ENCODE data around the gene HS3ST2.

Gene HS3ST2

DNA sequence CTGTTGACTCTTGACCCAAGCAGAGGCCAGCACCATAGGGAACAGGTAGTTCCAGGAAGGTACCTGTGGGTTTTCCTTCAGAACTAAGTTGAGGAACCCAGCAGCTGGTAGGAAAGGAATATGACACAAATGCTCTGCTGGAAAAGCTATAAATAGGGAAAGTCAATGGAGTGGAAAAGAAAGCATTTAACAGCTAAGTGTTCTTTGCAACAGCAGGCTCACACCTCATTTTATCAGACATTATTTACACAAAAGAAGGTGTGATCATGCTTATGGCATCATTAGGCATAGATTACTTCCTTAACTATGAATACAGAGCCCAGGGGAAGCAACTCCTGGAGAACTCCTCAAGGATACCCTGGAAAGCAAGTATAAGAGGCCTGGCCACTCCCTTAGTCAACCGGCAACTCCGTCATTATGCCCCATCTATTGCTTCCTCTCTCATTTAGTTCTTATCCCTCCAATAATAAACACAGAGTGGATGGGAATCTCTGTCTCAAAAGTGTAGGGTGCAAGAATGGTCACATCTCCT lies 128.1 kb downstream of the HS3ST2 start:
- DNase-seq (ENCODE audit: extremely low read depth, low read depth) = no peak
- TF ChIP-seq, protein P1, sequence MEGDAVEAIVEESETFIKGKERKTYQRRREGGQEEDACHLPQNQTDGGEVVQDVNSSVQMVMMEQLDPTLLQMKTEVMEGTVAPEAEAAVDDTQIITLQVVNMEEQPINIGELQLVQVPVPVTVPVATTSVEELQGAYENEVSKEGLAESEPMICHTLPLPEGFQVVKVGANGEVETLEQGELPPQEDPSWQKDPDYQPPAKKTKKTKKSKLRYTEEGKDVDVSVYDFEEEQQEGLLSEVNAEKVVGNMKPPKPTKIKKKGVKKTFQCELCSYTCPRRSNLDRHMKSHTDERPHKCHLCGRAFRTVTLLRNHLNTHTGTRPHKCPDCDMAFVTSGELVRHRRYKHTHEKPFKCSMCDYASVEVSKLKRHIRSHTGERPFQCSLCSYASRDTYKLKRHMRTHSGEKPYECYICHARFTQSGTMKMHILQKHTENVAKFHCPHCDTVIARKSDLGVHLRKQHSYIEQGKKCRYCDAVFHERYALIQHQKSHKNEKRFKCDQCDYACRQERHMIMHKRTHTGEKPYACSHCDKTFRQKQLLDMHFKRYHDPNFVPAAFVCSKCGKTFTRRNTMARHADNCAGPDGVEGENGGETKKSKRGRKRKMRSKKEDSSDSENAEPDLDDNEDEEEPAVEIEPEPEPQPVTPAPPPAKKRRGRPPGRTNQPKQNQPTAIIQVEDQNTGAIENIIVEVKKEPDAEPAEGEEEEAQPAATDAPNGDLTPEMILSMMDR (IDR thresholded peaks at IDR 0.05; ENCODE audit: low read depth, low read length) = no peak

DNA sequence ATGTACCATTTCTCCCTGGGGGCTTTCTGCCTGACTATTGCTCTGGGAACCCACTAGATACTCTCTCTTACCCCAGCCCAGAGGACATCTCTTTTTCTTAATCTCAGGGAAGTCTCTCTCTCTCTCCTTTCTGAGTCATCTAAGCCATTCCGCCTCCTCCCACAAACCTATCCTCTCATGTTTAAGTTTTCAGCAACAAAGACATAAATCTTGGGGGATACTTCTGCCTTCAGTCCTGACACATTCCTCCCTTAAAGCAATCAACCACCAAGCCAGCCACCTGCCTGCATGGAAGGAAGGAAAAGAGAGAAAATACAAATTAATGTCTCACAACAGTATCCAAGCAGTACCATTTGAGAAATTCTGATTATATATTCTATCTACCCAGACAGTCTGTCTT lies 128.8 kb downstream of the HS3ST2 start:
- TF ChIP-seq, protein P1 (IDR thresholded peaks at IDR 0.05; ENCODE audit: low read depth, low read length) = no peak
- DNase-seq (ENCODE audit: extremely low read depth, low read depth) = no peak

DNA sequence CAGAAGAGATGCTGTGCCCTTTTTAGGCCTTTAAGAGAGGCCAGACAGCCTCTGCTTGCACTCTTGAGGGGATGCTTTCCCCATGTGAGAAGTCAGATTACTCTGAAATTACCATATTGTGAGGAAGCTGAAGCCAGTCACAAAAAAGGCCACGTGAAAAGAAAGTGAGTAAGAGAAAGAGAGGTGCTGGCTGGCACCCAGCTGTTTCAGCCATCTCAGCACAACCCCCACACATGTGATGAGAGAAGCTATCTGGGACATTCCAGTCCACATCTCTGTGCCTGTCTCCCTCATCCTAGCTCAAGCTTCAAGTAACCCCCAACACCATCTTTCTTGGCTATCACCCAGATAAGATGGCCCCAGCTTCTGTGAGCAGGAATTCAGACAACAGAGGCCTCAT lies 131.4 kb downstream of the HS3ST2 start:
- TF ChIP-seq, protein P1 (IDR thresholded peaks at IDR 0.05; ENCODE audit: low read depth, low read length) = no peak

DNA sequence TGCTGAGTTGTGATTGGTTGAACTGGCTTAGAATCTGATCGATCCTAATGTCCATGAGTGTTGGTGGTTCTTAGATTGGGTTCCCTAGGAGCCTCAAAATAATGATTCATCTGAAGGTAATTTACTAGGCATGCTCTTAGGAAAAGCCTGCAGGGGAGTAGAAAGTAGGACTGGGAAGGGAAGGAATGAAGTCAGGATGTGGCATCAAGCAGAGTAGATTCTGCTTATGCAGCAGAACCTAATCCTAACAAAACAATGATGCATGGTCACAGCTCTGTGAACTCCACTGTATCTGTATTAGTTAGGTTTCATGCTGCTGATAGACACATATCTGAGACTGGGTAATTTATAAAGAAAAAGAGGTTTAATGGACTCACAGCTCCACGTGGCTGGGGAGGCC lies 132.5 kb downstream of the HS3ST2 start:
- DNase-seq (ENCODE audit: extremely low read depth, low read depth) = no peak
- TF ChIP-seq, protein P1 (IDR thresholded peaks at IDR 0.05; ENCODE audit: low read depth, low read length) = no peak

More for the DNA sequence above, 131.4 kb downstream of the HS3ST2 start:
- DNase-seq (ENCODE audit: extremely low read depth, low read depth) = no peak

DNA sequence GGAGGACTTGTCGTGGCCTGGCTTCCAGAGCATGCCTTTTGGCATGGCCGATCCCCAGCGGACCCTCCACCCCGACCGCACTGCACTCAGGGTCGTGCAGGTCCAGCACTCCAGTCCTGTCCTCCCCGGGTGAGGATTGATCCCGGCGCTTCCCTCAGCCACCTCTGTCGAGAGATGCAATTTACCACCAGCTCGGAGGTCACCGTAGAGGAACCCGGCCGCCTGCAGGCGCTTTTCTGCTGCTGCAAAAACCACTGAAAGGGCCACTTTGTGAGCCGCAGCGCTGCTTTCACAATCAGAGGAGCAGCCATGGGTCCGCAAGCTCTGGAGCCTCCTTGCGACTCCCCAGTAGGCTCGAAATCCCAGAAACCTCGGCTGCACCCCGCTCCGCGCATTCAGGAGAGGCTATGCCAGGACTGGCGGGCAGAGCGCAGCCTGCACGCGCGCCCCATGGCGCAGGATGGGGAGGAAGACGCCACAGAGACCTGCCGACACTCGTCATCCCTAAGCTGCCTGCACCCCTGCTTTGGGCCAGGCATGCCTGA lies 134.2 kb downstream of the HS3ST2 start:
- DNase-seq (ENCODE audit: extremely low read depth, low read depth) = no peak
- TF ChIP-seq, protein P1 (IDR thresholded peaks at IDR 0.05; ENCODE audit: low read depth, low read length) = no peak

DNA sequence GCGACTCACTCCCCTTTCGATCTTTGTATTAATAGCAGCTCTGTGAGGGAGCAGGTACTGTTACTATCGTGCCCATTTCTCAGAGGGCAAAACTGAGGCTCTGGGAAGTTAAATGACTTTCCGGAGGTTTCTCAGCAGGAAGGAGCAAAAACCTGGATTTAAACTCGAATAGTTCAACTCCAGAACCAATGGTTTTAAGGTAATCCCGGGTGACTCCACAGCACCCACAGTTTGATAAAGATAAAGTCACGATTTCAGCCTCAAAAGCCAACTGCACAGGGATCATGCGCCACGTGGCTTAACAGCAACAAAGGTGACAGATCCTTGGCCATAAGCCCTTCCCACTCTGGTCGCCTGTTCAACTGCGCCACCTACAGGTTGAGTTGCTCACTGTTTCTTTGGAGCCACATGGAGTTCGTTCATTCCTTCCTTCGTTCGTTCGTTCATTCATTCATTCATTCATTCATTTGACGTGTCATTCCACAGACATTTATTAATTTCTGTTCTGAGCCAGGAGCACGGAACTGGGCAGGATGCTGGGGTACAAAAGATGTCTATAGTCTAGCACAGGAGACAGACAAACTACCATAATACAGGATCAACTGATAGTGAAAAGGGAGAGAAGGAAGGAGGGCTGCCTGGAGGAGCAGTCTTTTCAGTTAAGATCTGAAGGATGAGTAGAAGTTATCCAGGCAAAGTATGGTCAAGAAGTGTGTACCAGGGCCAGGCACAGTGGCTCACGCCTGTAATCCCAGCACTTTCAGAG lies 134.8 kb downstream of the HS3ST2 start:
- TF ChIP-seq, protein P1 (IDR thresholded peaks at IDR 0.05; ENCODE audit: low read depth, low read length) = peak; percentile 58
- DNase-seq (ENCODE audit: extremely low read depth, low read depth) = peak; percentile 5

DNA sequence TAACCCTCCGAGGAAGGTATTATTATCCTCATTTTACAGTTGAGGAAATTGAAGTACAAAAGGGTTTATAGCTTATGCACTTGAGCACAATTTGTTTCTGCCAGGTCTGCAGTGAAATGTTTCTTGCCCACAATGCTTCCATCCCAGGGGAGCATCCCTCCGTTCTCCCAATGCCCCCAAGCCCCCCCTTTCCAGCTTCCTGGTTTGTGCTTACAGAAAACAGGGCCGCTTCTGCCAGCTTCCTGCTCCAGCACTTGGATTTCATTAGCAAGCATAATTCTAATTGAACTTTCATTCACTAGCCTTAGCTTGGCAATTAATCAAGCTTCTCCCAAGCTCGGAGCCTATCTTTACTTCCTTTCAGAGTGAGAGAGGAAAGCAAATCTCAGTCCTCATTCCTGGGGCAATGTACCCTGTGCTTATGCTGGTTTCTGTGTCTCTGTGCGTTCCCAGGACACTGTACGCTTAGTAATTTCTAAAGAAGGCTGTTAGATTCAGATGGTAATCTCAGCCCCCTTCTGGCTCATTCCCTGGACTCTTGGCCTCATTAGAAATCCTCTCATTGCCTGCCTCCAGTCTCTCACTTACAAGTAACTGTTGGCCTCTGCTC lies 141.6 kb downstream of the HS3ST2 start:
- DNase-seq (ENCODE audit: extremely low read depth, low read depth) = no peak

More for the DNA sequence above, 141.6 kb downstream of the HS3ST2 start:
- TF ChIP-seq, protein P1 (IDR thresholded peaks at IDR 0.05; ENCODE audit: low read depth, low read length) = no peak
